ENCODE measurements around the gene TYW1B. TPM values are rescaled to one million over a fixed set of nuclear protein-coding genes. Genes with fewer than 3 reads are reported as not detected.
"Not testable (repeated sequence)": the region's sequence is repeated elsewhere in the genome, so short reads cannot be mapped to it uniquely, and the experiment has no call there.

Gene TYW1B
- total RNA-seq, 1 donor from 2014 or later, result 5.0 TPM

- not testable (repeated sequence) for H3K4me3 Mint-ChIP-seq (ENCODE audit: unreplicated experiment); H3K9me3 Mint-ChIP-seq (ENCODE audit: unreplicated experiment); H3K4me1 Mint-ChIP-seq (ENCODE audit: low read depth, unreplicated experiment); H3K27ac Mint-ChIP-seq (ENCODE audit: unreplicated experiment); H3K27me3 Mint-ChIP-seq (ENCODE audit: unreplicated experiment); DNase-seq; H3K36me3 Mint-ChIP-seq (ENCODE audit: unreplicated experiment)
Measured at GRCh38 chr7:72695482-72695881, 132.5 kb downstream of the TYW1B start.

- H3K27me3 Mint-ChIP-seq (ENCODE audit: unreplicated experiment); H3K4me1 Mint-ChIP-seq (ENCODE audit: low read depth, unreplicated experiment); H3K9me3 Mint-ChIP-seq (ENCODE audit: unreplicated experiment); DNase-seq; H3K27ac Mint-ChIP-seq (ENCODE audit: unreplicated experiment); H3K36me3 Mint-ChIP-seq (ENCODE audit: unreplicated experiment); H3K4me3 Mint-ChIP-seq (ENCODE audit: unreplicated experiment): not testable (repeated sequence)
Measured at GRCh38 chr7:72691442-72691841, 136.6 kb downstream of the TYW1B start.

GRCh38 chr7:72690177-72690576 lies 137.8 kb downstream of the TYW1B start:
- not testable (repeated sequence) for H3K27me3 Mint-ChIP-seq (ENCODE audit: unreplicated experiment); H3K4me3 Mint-ChIP-seq (ENCODE audit: unreplicated experiment); H3K36me3 Mint-ChIP-seq (ENCODE audit: unreplicated experiment); DNase-seq; H3K27ac Mint-ChIP-seq (ENCODE audit: unreplicated experiment); H3K9me3 Mint-ChIP-seq (ENCODE audit: unreplicated experiment); H3K4me1 Mint-ChIP-seq (ENCODE audit: low read depth, unreplicated experiment)

- not testable (repeated sequence) for H3K36me3 Mint-ChIP-seq (ENCODE audit: unreplicated experiment); H3K9me3 Mint-ChIP-seq (ENCODE audit: unreplicated experiment); DNase-seq; H3K27me3 Mint-ChIP-seq (ENCODE audit: unreplicated experiment); H3K4me1 Mint-ChIP-seq (ENCODE audit: low read depth, unreplicated experiment); H3K27ac Mint-ChIP-seq (ENCODE audit: unreplicated experiment); H3K4me3 Mint-ChIP-seq (ENCODE audit: unreplicated experiment)
Measured at GRCh38 chr7:72689344-72689743, 138.7 kb downstream of the TYW1B start.

GRCh38 chr7:72681211-72681610 lies 146.8 kb downstream of the TYW1B start:
- not testable (repeated sequence) for H3K4me3 Mint-ChIP-seq (ENCODE audit: unreplicated experiment); H3K36me3 Mint-ChIP-seq (ENCODE audit: unreplicated experiment); H3K27ac Mint-ChIP-seq (ENCODE audit: unreplicated experiment); H3K27me3 Mint-ChIP-seq (ENCODE audit: unreplicated experiment); H3K9me3 Mint-ChIP-seq (ENCODE audit: unreplicated experiment); DNase-seq
- H3K4me1 Mint-ChIP-seq (ENCODE audit: low read depth, unreplicated experiment), result peaks cover 16% of the 10 kb centered on the region

- not testable (repeated sequence) for H3K36me3 Mint-ChIP-seq (ENCODE audit: unreplicated experiment); H3K27ac Mint-ChIP-seq (ENCODE audit: unreplicated experiment); H3K4me1 Mint-ChIP-seq (ENCODE audit: low read depth, unreplicated experiment); H3K4me3 Mint-ChIP-seq (ENCODE audit: unreplicated experiment); DNase-seq; H3K27me3 Mint-ChIP-seq (ENCODE audit: unreplicated experiment); H3K9me3 Mint-ChIP-seq (ENCODE audit: unreplicated experiment)
Measured at GRCh38 chr7:72676880-72677279, 151.1 kb downstream of the TYW1B start.

GRCh38 chr7:72676086-72676690 lies 151.8 kb downstream of the TYW1B start:
- not testable (repeated sequence) for H3K36me3 Mint-ChIP-seq (ENCODE audit: unreplicated experiment); H3K27me3 Mint-ChIP-seq (ENCODE audit: unreplicated experiment); H3K27ac Mint-ChIP-seq (ENCODE audit: unreplicated experiment); DNase-seq; H3K4me3 Mint-ChIP-seq (ENCODE audit: unreplicated experiment); H3K9me3 Mint-ChIP-seq (ENCODE audit: unreplicated experiment); H3K4me1 Mint-ChIP-seq (ENCODE audit: low read depth, unreplicated experiment)

GRCh38 chr7:72675686-72676085 lies 152.3 kb downstream of the TYW1B start:
- not testable (repeated sequence) for H3K36me3 Mint-ChIP-seq (ENCODE audit: unreplicated experiment); H3K9me3 Mint-ChIP-seq (ENCODE audit: unreplicated experiment); H3K27me3 Mint-ChIP-seq (ENCODE audit: unreplicated experiment); DNase-seq; H3K4me3 Mint-ChIP-seq (ENCODE audit: unreplicated experiment); H3K4me1 Mint-ChIP-seq (ENCODE audit: low read depth, unreplicated experiment); H3K27ac Mint-ChIP-seq (ENCODE audit: unreplicated experiment)

- no peaks in the 10 kb centered on the region for H3K27me3 Mint-ChIP-seq (ENCODE audit: unreplicated experiment)
- no peak for DNase-seq
- H3K9me3 Mint-ChIP-seq (ENCODE audit: unreplicated experiment), result no peaks in the 10 kb centered on the region
- no peak for TF ChIP-seq CTCF (IDR thresholded peaks at IDR 0.05; ENCODE audit: partially characterized antibody, unreplicated experiment)
- H3K4me3 Mint-ChIP-seq (ENCODE audit: unreplicated experiment), result no peak overlapping the region
- no peaks in the 10 kb centered on the region for H3K36me3 Mint-ChIP-seq (ENCODE audit: unreplicated experiment)
- H3K27ac Mint-ChIP-seq (ENCODE audit: unreplicated experiment), result no peak overlapping the region
- H3K4me1 Mint-ChIP-seq (ENCODE audit: low read depth, unreplicated experiment), result no peaks in the 10 kb centered on the region
Measured at GRCh38 chr7:72674394-72674793, 153.6 kb downstream of the TYW1B start.

GRCh38 chr7:72670850-72671249 lies 157.2 kb downstream of the TYW1B start:
- not testable (repeated sequence) for H3K4me1 Mint-ChIP-seq (ENCODE audit: low read depth, unreplicated experiment); H3K4me3 Mint-ChIP-seq (ENCODE audit: unreplicated experiment); DNase-seq; H3K27ac Mint-ChIP-seq (ENCODE audit: unreplicated experiment); H3K9me3 Mint-ChIP-seq (ENCODE audit: unreplicated experiment); H3K27me3 Mint-ChIP-seq (ENCODE audit: unreplicated experiment); H3K36me3 Mint-ChIP-seq (ENCODE audit: unreplicated experiment)

GRCh38 chr7:72668435-72668834 lies 159.6 kb downstream of the TYW1B start:
- not testable (repeated sequence) for H3K4me1 Mint-ChIP-seq (ENCODE audit: low read depth, unreplicated experiment); DNase-seq; H3K9me3 Mint-ChIP-seq (ENCODE audit: unreplicated experiment); H3K27me3 Mint-ChIP-seq (ENCODE audit: unreplicated experiment); H3K36me3 Mint-ChIP-seq (ENCODE audit: unreplicated experiment); H3K4me3 Mint-ChIP-seq (ENCODE audit: unreplicated experiment); H3K27ac Mint-ChIP-seq (ENCODE audit: unreplicated experiment)

- H3K27me3 Mint-ChIP-seq (ENCODE audit: unreplicated experiment); H3K4me1 Mint-ChIP-seq (ENCODE audit: low read depth, unreplicated experiment); DNase-seq; H3K36me3 Mint-ChIP-seq (ENCODE audit: unreplicated experiment); H3K9me3 Mint-ChIP-seq (ENCODE audit: unreplicated experiment); H3K4me3 Mint-ChIP-seq (ENCODE audit: unreplicated experiment); H3K27ac Mint-ChIP-seq (ENCODE audit: unreplicated experiment): not testable (repeated sequence)
Measured at GRCh38 chr7:72667049-72667448, 161.0 kb downstream of the TYW1B start.
